K562 (cell line): Measurements from ENCODE around the gene KRTAP9-4. TPM values are rescaled to one million over a fixed set of nuclear protein-coding genes. Genes with fewer than 3 reads are reported as not detected.

ENCODE experiments used
- ATAC-seq: fragments of 200-7000 bp; cut with Tn5 transposase; 3 replicates; pipeline ENCODE4 v1.9.1; 2020; ENCODE audit warnings: moderate library complexity
- BruUV-seq: library from RNA; stranded (reverse); fragments of 400-500 nt; replicated peaks from 2 replicates; lab custom pipeline; 2021; lab: Mats Ljungman, UMichigan
- CTCF ChIA-PET: fragments of 300-600 bp; formaldehyde crosslinking; extraction: SDS; loops from one replicate; lab custom pipeline; 2021; ENCODE audit warnings: low intra/inter-chr PET ratio; lab: Yijun Ruan, JAX
- POLR2A ChIA-PET: fragments of 300-600, 350-650 bp; sonication (Branson Sonifier 250); formaldehyde crosslinking; extraction: SDS; loops from one replicate; lab custom pipeline; 2021; ENCODE audit warnings: antibody characterized with exemption, inconsistent platforms; lab: Yijun Ruan, JAX
- DNase-seq, 4 experiments: peaks; one replicate each; pipeline versions ENCODE4 v3.0.0 to v3.0.0-alpha.2; 2011 to 2018; ENCODE audit warnings: low spot score in 3 of 4, mixed read lengths in 3 of 4; ENCODE audit errors: extremely low read depth in 1 of 4
- FAIRE-seq: peaks from 2 replicates; lab custom pipeline; 2011; peaks lifted over from hg19 to GRCh38; lab: Jason Lieb, UNC
- H2AFZ ChIP-seq: 2 replicates; pipeline ENCODE4 v1.6.0; 2011; ENCODE audit warnings: low read depth, low read length, control low read depth, inconsistent platforms
- H3K27ac ChIP-seq: fragments of 200-600 bp; 3 replicates; pipeline ENCODE4 v1.8.0; 2011; ENCODE audit warnings: low read depth, mild to moderate bottlenecking, control low read depth, inconsistent platforms, low read length, moderate library complexity, mixed read lengths; ENCODE audit errors: extremely low read depth
- H3K27me3 ChIP-seq, 2 experiments: fragments of 300-600 bp in 1 of 2; 2 replicates in 1 of 2; 3 replicates in 1 of 2; pipeline versions ENCODE4 v1.6.0 to v1.8.0; 2011; ENCODE audit warnings: inconsistent platforms in 2 of 2, low read length in 2 of 2, mild to moderate bottlenecking in 1 of 2, mixed read lengths in 1 of 2, moderate library complexity in 1 of 2; ENCODE audit not compliant: control insufficient read depth in 2 of 2, insufficient read depth in 2 of 2
- H3K36me3 ChIP-seq: fragments of 300-600 bp; 3 replicates; pipeline ENCODE4 v1.8.0; 2011; ENCODE audit warnings: mild to moderate bottlenecking, low read length, inconsistent platforms; ENCODE audit not compliant: control insufficient read depth, insufficient read depth
- H3K4me1 ChIP-seq, 2 experiments: fragments of 200-600 bp in 1 of 2; replicated peaks in 1 of 2; 2 replicates in 1 of 2; 3 replicates in 1 of 2; pipeline versions ENCODE4 v1.5.1 to v1.8.0; 2011; ENCODE audit warnings: inconsistent platforms in 2 of 2, low read length in 2 of 2, mild to moderate bottlenecking in 1 of 2, mixed read lengths in 1 of 2, moderate library complexity in 1 of 2; ENCODE audit not compliant: control insufficient read depth in 2 of 2, insufficient read depth in 2 of 2
- H3K4me2 ChIP-seq: 2 replicates; pipeline ENCODE4 v1.6.1; 2011; ENCODE audit warnings: low read length, control low read depth, inconsistent platforms, mixed read lengths; ENCODE audit not compliant: insufficient read depth
- H3K4me3 ChIP-seq: fragments of 200-600 bp; sonication (generic), shearing (Covaris generic); 2 replicates; pipeline ENCODE4 v1.5.1; 2016; ENCODE audit warnings: control low read depth, inconsistent platforms
- H3K79me2 ChIP-seq: fragments of 200-600 bp; 3 replicates; pipeline ENCODE4 v1.8.0; 2011; ENCODE audit warnings: low read length, inconsistent platforms; ENCODE audit not compliant: control insufficient read depth, insufficient read depth
- H3K9ac ChIP-seq, 2 experiments: 2 replicates each; pipeline versions ENCODE4 v1.6.0 to v1.6.1; 2011; ENCODE audit warnings: low read depth in 2 of 2, low read length in 2 of 2, control low read depth in 1 of 2, inconsistent platforms in 1 of 2, mild to moderate bottlenecking in 1 of 2, mixed read lengths in 1 of 2; ENCODE audit not compliant: insufficient read depth in 1 of 2
- H3K9me1 ChIP-seq: one replicate; pipeline ENCODE4 v1.6.0; 2011; ENCODE audit warnings: inconsistent platforms, mild to moderate bottlenecking, low read length, moderate library complexity; ENCODE audit not compliant: control insufficient read depth, insufficient read depth
- H3K9me3 ChIP-seq: replicated peaks from 2 replicates; pipeline ENCODE4 v1.5.1; 2011; ENCODE audit warnings: low read depth, low read length, inconsistent platforms; ENCODE audit not compliant: control insufficient read depth, insufficient read depth
- H4K20me1 ChIP-seq: replicated peaks from 2 replicates; pipeline ENCODE4 v1.6.1; 2011; ENCODE audit warnings: low read length, inconsistent platforms, mixed read lengths; ENCODE audit not compliant: control insufficient read depth, insufficient read depth
- CHD2 ChIP-seq: IDR thresholded peaks from 2 replicates; pipeline ENCODE4 v1.6.1; 2011; ENCODE audit warnings: low read depth, low read length
- CREB5 ChIP-seq: fragments of 250-450 bp; sonication (Bioruptor Pico); IDR thresholded peaks from 2 replicates; pipeline ENCODE4 v1.5.0; 2020; ENCODE audit warnings: mild to moderate bottlenecking
- ILK ChIP-seq: fragments of 450-650 bp; IDR thresholded peaks from 2 replicates; pipeline ENCODE4 v1.6.1; 2016; ENCODE audit warnings: missing genetic modification characterization, low read depth, mild to moderate bottlenecking, missing compliant biosample characterization, moderate library complexity, borderline replicate concordance
- KLF1 ChIP-seq: fragments of 450-650 bp; IDR thresholded peaks from 2 replicates; pipeline ENCODE4 v1.6.1; 2016; ENCODE audit warnings: missing genetic modification characterization, missing compliant biosample characterization
- MTA3 ChIP-seq: fragments of 450-650 bp; formaldehyde crosslinking; IDR thresholded peaks from 2 replicates; pipeline ENCODE4 v1.6.1; 2017; ENCODE audit warnings: mild to moderate bottlenecking, borderline replicate concordance
- NCOA4 ChIP-seq: fragments of 450-650 bp; IDR thresholded peaks from 2 replicates; pipeline ENCODE4 v1.6.1; 2018; ENCODE audit warnings: mild to moderate bottlenecking; ENCODE audit not compliant: partially characterized antibody
- ZNF512 ChIP-seq: IDR thresholded peaks from 2 replicates; pipeline ENCODE4 v1.6.1; 2016; ENCODE audit warnings: missing genetic modification characterization, missing compliant biosample characterization
- in situ Hi-C: fragments of 300-500 bp; cut with MboI; formaldehyde crosslinking; loops from 4 replicates; pipeline ENCODE4 v1.15.0; 2018; ENCODE audit warnings: inconsistent platforms, mixed read lengths
- intact Hi-C: fragments of 100-400 bp; cut with micrococcal nuclease; formaldehyde crosslinking; loops from 2 replicates; pipeline ENCODE4 v1.14.2; 2022
- polyA plus RNA-seq, 8 experiments: library from polyadenylated mRNA; depleted of rRNA in 4 of 8; stranded (reverse) in 5 of 8; unstranded in 3 of 8; fragments of >200 nt; fragmentation: Nextera tagmentation in 2 of 8; fragmentation: Illumina TruSeq in 1 of 8; extraction: Ambion mirVana in 2 of 8; extraction: Trizol in 1 of 8; gene quantifications; 2 replicates each; pipeline versions ENCODE4 v1.2.1 to v1.2.3, GENCODE V29; 2011 to 2014; ENCODE audit warnings: inconsistent platforms in 1 of 8, missing spikeins in 1 of 8
- total RNA-seq, 7 experiments: library from RNA; depleted of rRNA in 6 of 7; stranded (reverse); fragments of >200 nt in 6 of 7; fragmentation: Illumina TruSeq in 2 of 7; extraction: Trizol in 2 of 7; gene quantifications; 2 replicates each; pipeline versions ENCODE4 v1.2.1 to v1.2.3, GENCODE V29; 2011 to 2021; ENCODE audit warnings: low replicate concordance in 1 of 7

KRTAP9-4 gene
- total and polyA plus RNA-seq, 9 of the 15 experiments (the other 6 are each of a cell fraction or from before 2014, with no cell fraction given), result not detected

- ATAC-seq (no peak), DNase-seq (no peak), FAIRE-seq (no peak)
- no peak overlapping the region for H3K27ac ChIP-seq
- no peak for TF ChIP-seq ILK (tag)
- no peak for TF ChIP-seq CHD2
- no peak for TF ChIP-seq NCOA4
- TF ChIP-seq KLF1, result no peak
- TF ChIP-seq CREB5 (CRISPR knock-in tag), result no peak
- TF ChIP-seq ZNF512 (tag), result peak; percentile 69
- TF ChIP-seq MTA3, result no peak
- intact Hi-C loops, result no loop called here
- no peak overlapping the region for H2AFZ ChIP-seq
- no peaks in the 10 kb centered on the region for H3K4me1 ChIP-seq
- H3K27me3 ChIP-seq, result no peaks in the 10 kb centered on the region
- no peak overlapping the region for H3K4me3 ChIP-seq
- no peaks in the 10 kb centered on the region for H4K20me1 ChIP-seq
- no peaks in the 10 kb centered on the region for H3K9me3 ChIP-seq
- no peaks in the 10 kb centered on the region for H3K9me1 ChIP-seq
- in situ Hi-C loops, result no loop called here
- ChIA-PET CTCF (no interaction called here), POLR2A (interaction anchor here (0.7 kb wide), 1 partner anchor 84 kb away, joined by 3 read pairs; no protein-coding TSS in a partner anchor)
- no peaks in the 10 kb centered on the region for H3K79me2 ChIP-seq
- H3K4me2 ChIP-seq, result no peak overlapping the region
- no TSS peak for BruUV-seq
- no peaks in the 10 kb centered on the region for H3K36me3 ChIP-seq
- no peak overlapping the region for H3K9ac ChIP-seq
These were observed 19.4 kb upstream of the KRTAP9-4 start for GRCh38 chr17:41230094-41230493.
